K562 (cell line): ENCODE data around the gene TFB2M. TPM values are rescaled to one million over a fixed set of nuclear protein-coding genes. Genes with fewer than 3 reads are reported as not detected.
A peak's percentile ranks its signal among the peaks of the same experiment; 100 is the strongest.

Experiments
- EGR1 ChIP-seq: fragments of 450-650 bp; conservative IDR thresholded peaks from 2 replicates; pipeline ENCODE4 v1.6.1; 2017; ENCODE audit warnings: mild to moderate bottlenecking
- GTF2A2 ChIP-seq: IDR thresholded peaks from 2 replicates; pipeline ENCODE4 v1.6.1; 2016; ENCODE audit warnings: mild to moderate bottlenecking, missing genetic modification characterization, missing compliant biosample characterization
- MAZ ChIP-seq, 2 experiments: fragments of 450-650 bp in 1 of 2; sonication (generic) in 1 of 2; formaldehyde crosslinking; IDR thresholded peaks in 1 of 2; conservative IDR thresholded peaks in 1 of 2; 2 replicates each; pipeline versions ENCODE4 v1.4.0 to v1.5.0; 2020; ENCODE audit warnings: mild to moderate bottlenecking in 1 of 2, missing genetic modification reagents in 1 of 2
- MED1 ChIP-seq: sonication (generic); formaldehyde crosslinking; IDR thresholded peaks from 2 replicates; pipeline ENCODE4 v1.8.1; 2023; ENCODE audit warnings: missing genetic modification reagents, borderline replicate concordance
- NFRKB ChIP-seq: fragments of 450-650 bp; IDR thresholded peaks from 2 replicates; pipeline ENCODE4 v1.6.1; 2016; ENCODE audit warnings: low read depth
- REST ChIP-seq, 2 experiments: fragments of 450-650 bp; formaldehyde crosslinking in 1 of 2; IDR thresholded peaks; 2 replicates each; pipeline versions ENCODE4 v1.4.0 to v1.6.1; 2014 to 2020; ENCODE audit warnings: mild to moderate bottlenecking in 2 of 2, borderline replicate concordance in 1 of 2, low read depth in 1 of 2
- ZNF197 ChIP-seq: fragments of 200-800 bp; sonication (Bioruptor generic); IDR thresholded peaks from 2 replicates; pipeline ENCODE4 v1.6.1; 2016; ENCODE audit warnings: low read depth, missing genetic modification characterization, missing compliant biosample characterization
- ZNF398 ChIP-seq: fragments of 250-450 bp; sonication (Bioruptor Pico); IDR thresholded peaks from 2 replicates; pipeline ENCODE4 v1.8.0; 2021; ENCODE audit warnings: moderate library complexity, mild to moderate bottlenecking, inconsistent platforms
- polyA plus RNA-seq, 8 experiments: library from polyadenylated mRNA; depleted of rRNA in 4 of 8; stranded (reverse) in 5 of 8; unstranded in 3 of 8; fragments of >200 nt; fragmentation: Nextera tagmentation in 2 of 8; fragmentation: Illumina TruSeq in 1 of 8; extraction: Ambion mirVana in 2 of 8; extraction: Trizol in 1 of 8; gene quantifications; 2 replicates each; pipeline versions ENCODE4 v1.2.1 to v1.2.3, GENCODE V29; 2011 to 2014; ENCODE audit warnings: inconsistent platforms in 1 of 8, missing spikeins in 1 of 8
- total RNA-seq, 7 experiments: library from RNA; depleted of rRNA in 6 of 7; stranded (reverse); fragments of >200 nt in 6 of 7; fragmentation: Illumina TruSeq in 2 of 7; extraction: Trizol in 2 of 7; gene quantifications; 2 replicates each; pipeline versions ENCODE4 v1.2.1 to v1.2.3, GENCODE V29; 2011 to 2021; ENCODE audit warnings: low replicate concordance in 1 of 7

TFB2M gene
- total and polyA plus RNA-seq, 9 of the 15 experiments (the other 6 are each of a cell fraction or from before 2014, with no cell fraction given) = 55.1 to 162 (median 70.6) TPM

GRCh38 chr1:246577082-246577719 is 11.1 kb upstream of the TFB2M start (continued):
- TF ChIP-seq ZNF398 (CRISPR knock-in tag) (no peak), MAZ (CRISPR knock-in tag; conservative IDR thresholded peaks at IDR 0.05 in 1 of 2, IDR thresholded peaks at IDR 0.05 in 1 of 2) (peak in 1 of 2 experiments; percentile 34; a peak in 1 of 4 replicates), EGR1 (no peak), MED1 (CRISPR knock-in tag) (no peak), GTF2A2 (tag) (no peak), NFRKB (peak; percentile 77), REST (IDR thresholded peaks at IDR 0.05; ENCODE audit: borderline replicate concordance) (no peak), REST (CRISPR knock-in tag; IDR thresholded peaks at IDR 0.05; ENCODE audit: low read depth) (no peak), ZNF197 (CRISPR knock-in tag) (peak; percentile 7; the same call in 1 of the 2 replicates)
